GM19372 (cell line): ENCODE results near the gene SLC6A16.
A peak's percentile ranks its signal among the peaks of the same experiment; 100 is the strongest.

Source experiments
- ATAC-seq: cut with Tn5 transposase; IDR thresholded peaks from one replicate; pipeline ENCODE4 v1.9.1; 2021; ENCODE audit warnings: mild to moderate bottlenecking, low read depth, moderate library complexity; ENCODE audit not compliant: unreplicated experiment

SLC6A16 gene

GRCh38 chr19:49347191-49347590 is 22.2 kb upstream of the SLC6A16 start:
- no peak for ATAC-seq

GRCh38 chr19:49344505-49345423 is 19.8 kb upstream of the SLC6A16 start:
- no peak for ATAC-seq

GRCh38 chr19:49343123-49343522 is 18.1 kb upstream of the SLC6A16 start:
- no peak for ATAC-seq

GRCh38 chr19:49342291-49342721 is 17.3 kb upstream of the SLC6A16 start:
- ATAC-seq = no peak

GRCh38 chr19:49340865-49341718 is 16.1 kb upstream of the SLC6A16 start:
- no peak for ATAC-seq

GRCh38 chr19:49340069-49340864 is 15.3 kb upstream of the SLC6A16 start:
- ATAC-seq = peak; percentile 72

GRCh38 chr19:49339301-49340068 is 14.5 kb upstream of the SLC6A16 start:
- no peak for ATAC-seq

- no peak for ATAC-seq
Measured at GRCh38 chr19:49338691-49339300, 13.8 kb upstream of the SLC6A16 start.

- no peak for ATAC-seq
Measured at GRCh38 chr19:49338023-49338677, 13.2 kb upstream of the SLC6A16 start.

- no peak for ATAC-seq
Measured at GRCh38 chr19:49337267-49338022, 12.5 kb upstream of the SLC6A16 start.

GRCh38 chr19:49336482-49337266 is 11.7 kb upstream of the SLC6A16 start:
- ATAC-seq = no peak

GRCh38 chr19:49335784-49336481 is 10.9 kb upstream of the SLC6A16 start:
- no peak for ATAC-seq

GRCh38 chr19:49335071-49335783 is 10.2 kb upstream of the SLC6A16 start, which contains the start of gene CD37:
Gene CD37 (plus strand): TSS chr19:49335406. CDS start chr19:49335541, 135 bp downstream.
- no peak for ATAC-seq

GRCh38 chr19:49333811-49334288 is 8.9 kb upstream of the SLC6A16 start:
- no peak for ATAC-seq

GRCh38 chr19:49333418-49333805 is 8.4 kb upstream of the SLC6A16 start:
- no peak for ATAC-seq
